SK-N-SH (cell line): ENCODE results near the gene SLC25A25. TPM values are rescaled to one million over a fixed set of nuclear protein-coding genes. Genes with fewer than 3 reads are reported as not detected.
A peak's percentile ranks its signal among the peaks of the same experiment; 100 is the strongest.

ENCODE experiments used
- CTCF ChIA-PET: fragments of 300-600, 350-600 bp; formaldehyde crosslinking; extraction: SDS; loops from one replicate; lab custom pipeline; 2021; lab: Yijun Ruan, JAX
- POLR2A ChIA-PET: fragments of 350-600 bp; sonication (Branson Sonifier 250); formaldehyde crosslinking; extraction: SDS; loops from one replicate; lab custom pipeline; 2020; ENCODE audit warnings: antibody characterized with exemption, inconsistent platforms; lab: Yijun Ruan, JAX
- DNase-seq: peaks from one replicate; pipeline ENCODE4 v3.0.0; 2012
- H2AFZ ChIP-seq: fragments of 200-600 bp; sonication (generic); 2 replicates; pipeline ENCODE4 v1.8.1; 2016; ENCODE audit warnings: antibody characterized with exemption, mild to moderate bottlenecking, low read depth
- H3F3A ChIP-seq: fragments of 200-600 bp; sonication (generic); replicated peaks from 2 replicates; pipeline ENCODE3; 2016; ENCODE audit warnings: antibody characterized with exemption, mild to moderate bottlenecking; ENCODE audit not compliant: insufficient read depth
- H3K27ac ChIP-seq, 2 experiments: fragments of 200-500 bp in 1 of 2; fragments of 200-600 bp in 1 of 2; sonication (Bioruptor generic) in 1 of 2; sonication (generic), shearing (Covaris generic) in 1 of 2; 2 replicates each; pipeline versions ENCODE4 v1.5.1 to v1.6.1; 2014 to 2016; ENCODE audit warnings: low read depth in 2 of 2, inconsistent platforms in 1 of 2, low read length in 1 of 2, mild to moderate bottlenecking in 1 of 2, mixed read lengths in 1 of 2
- H3K27me3 ChIP-seq: fragments of 200-600 bp; sonication (generic), shearing (Covaris generic); 2 replicates; pipeline ENCODE4 v1.6.1; 2016; ENCODE audit warnings: mixed run types; ENCODE audit not compliant: insufficient read depth
- H3K36me3 ChIP-seq, 2 experiments: fragments of 200-500 bp in 1 of 2; fragments of 200-600 bp in 1 of 2; sonication (Bioruptor generic) in 1 of 2; sonication (generic) in 1 of 2; replicated peaks in 1 of 2; 2 replicates each; pipeline versions ENCODE3 to v1.5.1; 2014 to 2016; ENCODE audit warnings: low read length in 1 of 2, mild to moderate bottlenecking in 1 of 2; ENCODE audit not compliant: insufficient read depth in 2 of 2, control insufficient read depth in 1 of 2
- H3K4me1 ChIP-seq, 2 experiments: fragments of 200-500 bp in 1 of 2; fragments of 200-600 bp in 1 of 2; sonication (Bioruptor generic) in 1 of 2; sonication (generic), shearing (Covaris generic) in 1 of 2; 2 replicates each; pipeline versions ENCODE4 v1.5.1 to v1.6.1; 2014 to 2016; ENCODE audit warnings: low read depth in 1 of 2, low read length in 1 of 2, mixed run types in 1 of 2; ENCODE audit not compliant: insufficient read depth in 2 of 2, control insufficient read depth in 1 of 2
- H3K4me2 ChIP-seq: fragments of 200-600 bp; sonication (generic), shearing (Covaris generic); 2 replicates; pipeline ENCODE4 v1.6.1; 2017; ENCODE audit warnings: mixed run types
- H3K4me3 ChIP-seq, 2 experiments: fragments of 200-500 bp in 1 of 2; fragments of 200-600 bp in 1 of 2; sonication (Bioruptor generic) in 1 of 2; sonication (generic), shearing (Covaris generic) in 1 of 2; 2 replicates each; pipeline versions ENCODE4 v1.5.1 to v1.8.1; 2014 to 2016; ENCODE audit warnings: low read depth in 2 of 2, inconsistent platforms in 1 of 2, low read length in 1 of 2, mild to moderate bottlenecking in 1 of 2, mixed read lengths in 1 of 2, moderate library complexity in 1 of 2
- H3K79me2 ChIP-seq: fragments of 200-600 bp; sonication (generic); 2 replicates; pipeline ENCODE4 v1.8.1; 2017; ENCODE audit warnings: mild to moderate bottlenecking; ENCODE audit not compliant: insufficient read depth
- H3K9ac ChIP-seq: fragments of 200-600 bp; sonication (generic); 2 replicates; pipeline ENCODE4 v1.6.1; 2017; ENCODE audit warnings: mixed run types
- H3K9me2 ChIP-seq: fragments of 200-600 bp; sonication (generic); 2 replicates; pipeline ENCODE4 v1.6.1; 2017; ENCODE audit warnings: mixed run types
- H3K9me3 ChIP-seq: fragments of 200-600 bp; sonication (generic); 2 replicates; pipeline ENCODE4 v1.6.1; 2017; ENCODE audit warnings: mixed run types, mild to moderate bottlenecking, moderate library complexity
- H4K20me1 ChIP-seq: fragments of 200-600 bp; sonication (generic); 2 replicates; pipeline ENCODE4 v1.6.1; 2017; ENCODE audit warnings: mild to moderate bottlenecking, mixed run types; ENCODE audit not compliant: insufficient read depth
- ELF1 ChIP-seq: IDR thresholded peaks from 2 replicates; pipeline ENCODE4 v1.4.0; 2012
- EZH2phosphoT487 ChIP-seq: fragments of 200-600 bp; sonication (generic); IDR thresholded peaks from 2 replicates; pipeline ENCODE4 v1.6.1; 2017; ENCODE audit warnings: low read depth, mixed run types, mild to moderate bottlenecking, antibody characterized with exemption, moderate library complexity, borderline replicate concordance
- FOSL2 ChIP-seq: IDR thresholded peaks from 2 replicates; pipeline ENCODE4 v1.4.0; 2012; ENCODE audit warnings: low read depth, mild to moderate bottlenecking, moderate library complexity, borderline replicate concordance
- FOXJ3 ChIP-seq: sonication (generic); formaldehyde crosslinking; IDR thresholded peaks from 2 replicates; pipeline ENCODE4 v1.5.1; 2020; ENCODE audit warnings: mild to moderate bottlenecking, missing genetic modification reagents
- FOXM1 ChIP-seq: IDR thresholded peaks from 2 replicates; pipeline ENCODE4 v1.4.0; 2012; ENCODE audit warnings: low read depth, mild to moderate bottlenecking
- JUND ChIP-seq: IDR thresholded peaks from 2 replicates; pipeline ENCODE4 v1.4.0; 2012
- MEF2A ChIP-seq: IDR thresholded peaks from 2 replicates; pipeline ENCODE4 v1.4.0; 2012; ENCODE audit warnings: low read depth, borderline replicate concordance
- MXI1 ChIP-seq: IDR thresholded peaks from 2 replicates; pipeline ENCODE4 v1.6.1; 2012; ENCODE audit warnings: mild to moderate bottlenecking, low read depth, low read length, improper control_type of control experiment
- NFIC ChIP-seq: IDR thresholded peaks from 2 replicates; pipeline ENCODE4 v1.4.0; 2012; ENCODE audit warnings: borderline replicate concordance
- NRF1 ChIP-seq: IDR thresholded peaks from 2 replicates; pipeline ENCODE4 v1.6.1; 2012; ENCODE audit warnings: low read depth, mild to moderate bottlenecking, low read length
- POLR2AphosphoS5 ChIP-seq: IDR thresholded peaks from 2 replicates; pipeline ENCODE4 v1.6.1; 2012; ENCODE audit warnings: low read depth, low read length
- RCOR1 ChIP-seq: fragments of 150-350 bp; IDR thresholded peaks from 2 replicates; pipeline ENCODE4 v1.6.1; 2017; ENCODE audit warnings: antibody characterized with exemption, low read length
- RFX5 ChIP-seq: IDR thresholded peaks from 2 replicates; pipeline ENCODE4 v1.6.1; 2012; ENCODE audit warnings: mild to moderate bottlenecking, improper control_type of control experiment, low read length
- SIN3A ChIP-seq: IDR thresholded peaks from 2 replicates; pipeline ENCODE4 v1.6.1; 2012; ENCODE audit warnings: low read depth, mild to moderate bottlenecking, low read length, moderate library complexity, borderline replicate concordance
- SMC3 ChIP-seq: IDR thresholded peaks from 2 replicates; pipeline ENCODE4 v1.6.1; 2012; ENCODE audit warnings: low read depth, low read length, improper control_type of control experiment
- YY1 ChIP-seq: IDR thresholded peaks from 2 replicates; pipeline ENCODE4 v1.4.0; 2012; ENCODE audit warnings: low read depth, mild to moderate bottlenecking
- WGBS: methylation state at CpG from one replicate; pipeline ENCODE4 v1.1.6; 2017; ENCODE audit warnings: low lambda C conversion rate; 5-methylcytosine and 5-hydroxymethylcytosine counted together
- polyA plus RNA-seq, 3 experiments: library from polyadenylated mRNA; depleted of rRNA; stranded (reverse); fragments of >200 nt; gene quantifications; 2 replicates each; pipeline ENCODE4 v1.2.3, GENCODE V29; 2012
- TF ChIP-seq, protein P1 (sequence below): IDR thresholded peaks from 2 replicates; pipeline ENCODE4 v1.4.0; 2012; ENCODE audit warnings: low read depth
- TF ChIP-seq, protein P2 (sequence below): IDR thresholded peaks from 2 replicates; pipeline ENCODE4 v1.4.0; 2012; ENCODE audit warnings: low read depth, borderline replicate concordance
- TF ChIP-seq, protein P3 (sequence below): IDR thresholded peaks from 2 replicates; pipeline ENCODE4 v1.4.0; 2012; ENCODE audit warnings: low read depth, borderline replicate concordance
- TF ChIP-seq, protein P4 (sequence below): fragments of 200-600 bp; sonication (generic); IDR thresholded peaks from 2 replicates; pipeline ENCODE4 v1.6.1; 2017; ENCODE audit warnings: antibody characterized with exemption, mild to moderate bottlenecking, moderate library complexity

SLC25A25 gene
- polyA plus RNA-seq, 1 of the 3 experiments (the other 2 are of a cell fraction), result 12.1 TPM

DNA sequence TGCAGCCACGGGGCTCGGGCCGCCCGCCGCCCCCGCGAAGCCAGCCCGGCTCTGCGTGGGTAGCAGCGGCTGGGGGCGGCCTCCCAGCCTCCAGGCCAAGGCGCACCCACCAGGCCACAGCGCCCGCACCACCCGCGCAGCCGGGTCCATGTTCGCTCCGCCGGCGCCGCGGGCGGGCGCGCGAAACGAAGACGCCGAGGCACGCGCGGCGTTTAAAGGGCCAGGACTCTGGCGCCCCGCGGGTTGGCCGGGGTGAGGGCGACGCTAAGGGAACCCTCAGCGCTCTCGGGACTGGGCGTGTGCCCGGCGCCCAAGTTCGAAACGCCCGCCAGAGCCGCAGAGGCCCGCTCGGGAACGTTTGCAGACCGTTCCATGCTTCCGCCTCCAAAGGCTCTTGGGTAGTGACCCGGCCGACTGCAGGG is 59.5 kb downstream of the SLC25A25 start, which contains the start of gene PTGES2:
Gene PTGES2, minus strand, starts transcription at position 162 of the 422 bp plus-strand sequence. Its CDS starts 12 bp downstream, at position 150.
- Histone ChIP-seq H3K4me3 (peak within 1 kb of the TSS; percentile 94 to 96), H3K4me1 (peaks cover 0 to 27% of the 10 kb centered on the region in 2 experiments; a peak in 1 of 4 replicates), H3K27me3 (no peaks in the 10 kb centered on the region), H3K9me3 (no peaks in the 10 kb centered on the region)
- TF ChIP-seq, protein P1, sequence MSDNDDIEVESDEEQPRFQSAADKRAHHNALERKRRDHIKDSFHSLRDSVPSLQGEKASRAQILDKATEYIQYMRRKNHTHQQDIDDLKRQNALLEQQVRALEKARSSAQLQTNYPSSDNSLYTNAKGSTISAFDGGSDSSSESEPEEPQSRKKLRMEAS, result peak; percentile 86
- TF ChIP-seq, protein P2, sequence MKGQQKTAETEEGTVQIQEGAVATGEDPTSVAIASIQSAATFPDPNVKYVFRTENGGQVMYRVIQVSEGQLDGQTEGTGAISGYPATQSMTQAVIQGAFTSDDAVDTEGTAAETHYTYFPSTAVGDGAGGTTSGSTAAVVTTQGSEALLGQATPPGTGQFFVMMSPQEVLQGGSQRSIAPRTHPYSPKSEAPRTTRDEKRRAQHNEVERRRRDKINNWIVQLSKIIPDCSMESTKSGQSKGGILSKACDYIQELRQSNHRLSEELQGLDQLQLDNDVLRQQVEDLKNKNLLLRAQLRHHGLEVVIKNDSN, result no peak; the same call in 1 of the 2 replicates
- TF ChIP-seq MXI1 (peak; percentile 77), MEF2A (peak; percentile 45; the same call in 1 of the 2 replicates), SIN3A (peak; percentile 52; the same call in 1 of the 2 replicates), NRF1 (peak; percentile 43; the same call in 1 of the 2 replicates), ELF1 (peak; percentile 60; the same call in 1 of the 2 replicates), YY1 (no peak; the same call in 1 of the 2 replicates)
- TF ChIP-seq, all 33 proteins: peak for 6
- Histone ChIP-seq H3K79me2 (peaks cover 21% of the 10 kb centered on the region), H3K36me3 (peaks cover 0 to 13% of the 10 kb centered on the region in 2 experiments), H3K27ac (peak within 1 kb of the TSS; percentile 91 to 97), H2AFZ (peak within 1 kb of the TSS; percentile 99), H4K20me1 (peaks cover 14% of the 10 kb centered on the region; the same call in 1 of the 2 replicates), H3K9ac (peak within 1 kb of the TSS; percentile 89), H3F3A (no peaks in the 10 kb centered on the region), H3K9me2 (no peaks in the 10 kb centered on the region), H3K4me2 (peak within 1 kb of the TSS; percentile 98)
- WGBS, result no CpG with 5 or more reads among the region's 56 CpGs
- DNase-seq, result peak; percentile 91
- CTCF ChIA-PET, result interaction anchor here (0.8 to 6.3 kb wide), 2 partner anchors 11 to 184 kb away, joined by 3 to 82 read pairs; no protein-coding TSS in a partner anchor
- POLR2A ChIA-PET, result no interaction called here

DNA sequence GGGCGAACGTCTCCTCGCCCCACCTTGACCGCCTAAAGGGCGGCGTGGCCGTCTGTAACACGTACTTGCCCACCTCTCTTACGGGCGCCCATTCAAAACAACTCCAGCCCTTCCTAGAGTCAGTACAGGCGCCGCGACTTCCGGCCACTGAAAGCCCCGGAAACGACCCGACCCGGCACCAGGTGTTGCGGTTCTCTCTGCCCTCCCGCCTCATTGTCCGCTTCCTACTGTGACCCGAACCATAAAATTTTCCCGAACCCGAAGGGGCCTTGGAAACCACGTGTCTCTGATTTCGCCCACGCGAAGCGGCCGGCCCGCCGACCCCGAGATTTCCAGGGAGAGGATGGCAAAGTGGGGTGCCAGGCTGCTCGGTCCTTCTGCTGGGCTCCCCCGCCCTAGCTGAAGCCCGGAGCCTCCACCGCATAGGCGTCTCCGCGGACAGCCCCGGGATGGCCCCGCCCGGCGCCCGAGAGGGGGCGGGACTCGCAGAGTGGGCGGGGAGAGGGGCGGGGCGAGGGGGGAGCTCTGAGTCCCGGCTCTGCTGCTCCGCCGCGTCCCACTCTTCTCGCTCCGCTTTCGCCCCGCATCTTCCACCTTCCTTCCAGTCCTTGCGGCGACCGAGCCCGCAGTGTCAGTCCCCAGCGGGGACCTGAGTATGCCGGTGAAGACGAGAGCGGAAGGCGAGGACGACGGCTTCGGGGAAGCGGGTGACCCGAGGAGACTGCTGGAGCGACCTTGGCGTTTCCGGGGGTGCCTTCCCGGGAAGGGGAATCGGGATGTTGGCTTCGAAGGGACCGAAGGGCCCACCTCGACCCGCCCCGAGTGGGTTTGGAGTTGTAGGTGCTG is 60.2 kb downstream of the SLC25A25 start:
- peak overlapping the region; percentile 98 for H3K4me2 ChIP-seq
- H3K27ac ChIP-seq, result peak overlapping the region; percentile 91 to 97
- H3K4me3 ChIP-seq, result peak overlapping the region; percentile 94 to 96
- H3K4me1 ChIP-seq, result peaks cover 0 to 27% of the 10 kb centered on the region in 2 experiments; a peak in 1 of 4 replicates
- H3F3A ChIP-seq, result no peaks in the 10 kb centered on the region
- H3K79me2 ChIP-seq, result peaks cover 21% of the 10 kb centered on the region
- no peaks in the 10 kb centered on the region for H3K9me2 ChIP-seq
- peak; percentile 94 for DNase-seq
- no peaks in the 10 kb centered on the region for H3K9me3 ChIP-seq
- H2AFZ ChIP-seq, result peak overlapping the region; percentile 99
- peaks cover 14% of the 10 kb centered on the region; the same call in 1 of the 2 replicates for H4K20me1 ChIP-seq
- POLR2A ChIA-PET, result interaction anchor here (1.1 to 1.4 kb wide), 3 partner anchors 10 to 34 kb away, joined by 3 read pairs; no protein-coding TSS in a partner anchor
- no peaks in the 10 kb centered on the region for H3K27me3 ChIP-seq
- H3K36me3 ChIP-seq, result peaks cover 0 to 10% of the 10 kb centered on the region in 2 experiments
- CTCF ChIA-PET, result interaction anchor here (0.8 to 6.3 kb wide), 5 partner anchors 12 to 185 kb away, joined by 3 to 82 read pairs (median 3); no protein-coding TSS in a partner anchor
- WGBS, result 0% methylated on average over 33 of the region's 82 CpGs
- H3K9ac ChIP-seq, result peak overlapping the region; percentile 89
- TF ChIP-seq EZH2phosphoT487 (no peak), RCOR1 (no peak), MXI1 (peak; percentile 82), NFIC (no peak), SMC3 (no peak), FOXM1 (no peak), RFX5 (no peak), SIN3A (0 out of 2 replicates have a peak, but pooled peaks have one; percentile 23), ELF1 (no peak; the same call in none of the 2 replicates), FOSL2 (no peak), POLR2AphosphoS5 (0 out of 2 replicates have a peak, but pooled peaks have one; percentile 58), JUND (no peak), FOXJ3 (CRISPR knock-in tag) (no peak)
- TF ChIP-seq, protein P1, result peak; percentile 91
- TF ChIP-seq, protein P3, sequence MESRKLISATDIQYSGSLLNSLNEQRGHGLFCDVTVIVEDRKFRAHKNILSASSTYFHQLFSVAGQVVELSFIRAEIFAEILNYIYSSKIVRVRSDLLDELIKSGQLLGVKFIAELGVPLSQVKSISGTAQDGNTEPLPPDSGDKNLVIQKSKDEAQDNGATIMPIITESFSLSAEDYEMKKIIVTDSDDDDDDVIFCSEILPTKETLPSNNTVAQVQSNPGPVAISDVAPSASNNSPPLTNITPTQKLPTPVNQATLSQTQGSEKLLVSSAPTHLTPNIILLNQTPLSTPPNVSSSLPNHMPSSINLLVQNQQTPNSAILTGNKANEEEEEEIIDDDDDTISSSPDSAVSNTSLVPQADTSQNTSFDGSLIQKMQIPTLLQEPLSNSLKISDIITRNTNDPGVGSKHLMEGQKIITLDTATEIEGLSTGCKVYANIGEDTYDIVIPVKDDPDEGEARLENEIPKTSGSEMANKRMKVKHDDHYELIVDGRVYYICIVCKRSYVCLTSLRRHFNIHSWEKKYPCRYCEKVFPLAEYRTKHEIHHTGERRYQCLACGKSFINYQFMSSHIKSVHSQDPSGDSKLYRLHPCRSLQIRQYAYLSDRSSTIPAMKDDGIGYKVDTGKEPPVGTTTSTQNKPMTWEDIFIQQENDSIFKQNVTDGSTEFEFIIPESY, result no peak; the same call in 1 of the 2 replicates
- TF ChIP-seq, protein P4, sequence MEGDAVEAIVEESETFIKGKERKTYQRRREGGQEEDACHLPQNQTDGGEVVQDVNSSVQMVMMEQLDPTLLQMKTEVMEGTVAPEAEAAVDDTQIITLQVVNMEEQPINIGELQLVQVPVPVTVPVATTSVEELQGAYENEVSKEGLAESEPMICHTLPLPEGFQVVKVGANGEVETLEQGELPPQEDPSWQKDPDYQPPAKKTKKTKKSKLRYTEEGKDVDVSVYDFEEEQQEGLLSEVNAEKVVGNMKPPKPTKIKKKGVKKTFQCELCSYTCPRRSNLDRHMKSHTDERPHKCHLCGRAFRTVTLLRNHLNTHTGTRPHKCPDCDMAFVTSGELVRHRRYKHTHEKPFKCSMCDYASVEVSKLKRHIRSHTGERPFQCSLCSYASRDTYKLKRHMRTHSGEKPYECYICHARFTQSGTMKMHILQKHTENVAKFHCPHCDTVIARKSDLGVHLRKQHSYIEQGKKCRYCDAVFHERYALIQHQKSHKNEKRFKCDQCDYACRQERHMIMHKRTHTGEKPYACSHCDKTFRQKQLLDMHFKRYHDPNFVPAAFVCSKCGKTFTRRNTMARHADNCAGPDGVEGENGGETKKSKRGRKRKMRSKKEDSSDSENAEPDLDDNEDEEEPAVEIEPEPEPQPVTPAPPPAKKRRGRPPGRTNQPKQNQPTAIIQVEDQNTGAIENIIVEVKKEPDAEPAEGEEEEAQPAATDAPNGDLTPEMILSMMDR, result no peak
